ENCODE measurements around the gene CLDN9.

GRCh38 chr16:2996298-2996697, 16.4 kb upstream of the CLDN9 start:
- TF ChIP-seq POLR2AphosphoS5 (IDR thresholded peaks at IDR 0.05; ENCODE audit: borderline replicate concordance, low read depth, low read length) (no peak), EZH2 (IDR thresholded peaks at IDR 0.05) (no peak)
